Trophoblast cell (in vitro differentiated cells and primary cell): ENCODE measurements around the gene PRR27.
A peak's percentile ranks its signal among the peaks of the same experiment; 100 is the strongest.

Experiments
- DNase-seq, 2 donors: peaks; one replicate each; pipeline ENCODE4 v3.0.0-alpha.2; 2016
- H2AFZ ChIP-seq: 2 replicates; pipeline ENCODE4 v1.6.1; 2013; ENCODE audit warnings: low read length, moderate library complexity, mild to moderate bottlenecking; ENCODE audit not compliant: insufficient read depth, poor library complexity
- H2AK5ac ChIP-seq: 2 replicates; pipeline ENCODE4 v1.6.1; 2013; ENCODE audit warnings: mild to moderate bottlenecking, low read length
- H2BK120ac ChIP-seq: 2 replicates; pipeline ENCODE4 v1.6.1; 2013; ENCODE audit warnings: low read length, mild to moderate bottlenecking, moderate library complexity; ENCODE audit not compliant: insufficient read depth, poor library complexity
- H2BK12ac ChIP-seq: 2 replicates; pipeline ENCODE4 v1.6.1; 2013; ENCODE audit warnings: mild to moderate bottlenecking, low read length, moderate library complexity
- H2BK5ac ChIP-seq: 2 replicates; pipeline ENCODE4 v1.6.1; 2013; ENCODE audit warnings: low read length, low read depth, moderate library complexity, mild to moderate bottlenecking; ENCODE audit not compliant: poor library complexity
- H3K14ac ChIP-seq: 2 replicates; pipeline ENCODE4 v1.6.1; 2013; ENCODE audit warnings: mild to moderate bottlenecking, low read length
- H3K18ac ChIP-seq: 2 replicates; pipeline ENCODE4 v1.6.1; 2013; ENCODE audit warnings: mild to moderate bottlenecking, low read length
- H3K23ac ChIP-seq: 2 replicates; pipeline ENCODE4 v1.6.1; 2013; ENCODE audit warnings: low read length
- H3K27ac ChIP-seq: 2 replicates; pipeline ENCODE4 v1.5.1; 2013; ENCODE audit warnings: low read depth, mild to moderate bottlenecking, inconsistent platforms, low read length, moderate library complexity
- H3K27me3 ChIP-seq: 2 replicates; pipeline ENCODE4 v1.6.1; 2013; ENCODE audit warnings: inconsistent platforms, mild to moderate bottlenecking, low read length, moderate library complexity; ENCODE audit not compliant: insufficient read depth
- H3K36me3 ChIP-seq, 2 experiments: 1 replicate in 1 of 2; 2 replicates in 1 of 2; pipeline ENCODE4 v1.6.1; 2013; ENCODE audit warnings: low read length in 2 of 2, mild to moderate bottlenecking in 2 of 2, moderate library complexity in 1 of 2; ENCODE audit not compliant: insufficient read depth in 2 of 2, control insufficient read depth in 1 of 2
- H3K4ac ChIP-seq: 2 replicates; pipeline ENCODE4 v1.6.1; 2013; ENCODE audit warnings: low read depth, mild to moderate bottlenecking, low read length, moderate library complexity
- H3K4me1 ChIP-seq, 2 experiments: 1 replicate in 1 of 2; 2 replicates in 1 of 2; pipeline ENCODE4 v1.6.1; 2013; ENCODE audit warnings: low read length in 2 of 2, mild to moderate bottlenecking in 2 of 2, moderate library complexity in 1 of 2; ENCODE audit not compliant: insufficient read depth in 2 of 2, control insufficient read depth in 1 of 2
- H3K4me2 ChIP-seq: 2 replicates; pipeline ENCODE4 v1.6.1; 2013; ENCODE audit warnings: inconsistent platforms, mild to moderate bottlenecking, low read length, moderate library complexity
- H3K4me3 ChIP-seq: 2 replicates; pipeline ENCODE4 v1.5.1; 2013; ENCODE audit warnings: mild to moderate bottlenecking, low read depth, low read length, inconsistent platforms
- H3K79me1 ChIP-seq: one replicate; pipeline ENCODE4 v1.6.1; 2013; ENCODE audit warnings: low read length
- H3K79me2 ChIP-seq: 2 replicates; pipeline ENCODE4 v1.6.1; 2013; ENCODE audit warnings: low read length, mild to moderate bottlenecking; ENCODE audit not compliant: control insufficient read depth, insufficient read depth, poor library complexity
- H3K9ac ChIP-seq: 2 replicates; pipeline ENCODE4 v1.6.1; 2013; ENCODE audit warnings: mild to moderate bottlenecking, low read length
- H3K9me3 ChIP-seq: 2 replicates; pipeline ENCODE4 v1.6.1; 2013; ENCODE audit warnings: low read depth, mild to moderate bottlenecking, control low read depth, inconsistent platforms, low read length; ENCODE audit not compliant: insufficient read depth
- H4K12ac ChIP-seq: 2 replicates; pipeline ENCODE4 v1.6.1; 2013; ENCODE audit warnings: low read depth, mild to moderate bottlenecking, low read length, moderate library complexity
- H4K8ac ChIP-seq: 2 replicates; pipeline ENCODE4 v1.6.1; 2013; ENCODE audit warnings: low read depth, mild to moderate bottlenecking, low read length, moderate library complexity
- H4K91ac ChIP-seq: one replicate; pipeline ENCODE4 v1.6.1; 2013; ENCODE audit warnings: low read depth, mild to moderate bottlenecking, low read length, moderate library complexity
- WGBS: extraction: QIAGEN DNeasy Blood & Tissue Kit; methylation state at CpG from one replicate; pipeline ENCODE4 v1.1.7; 2013; ENCODE audit warnings: missing lambda C conversion rate; ENCODE audit not compliant: insufficient read length, insufficient coverage; ENCODE audit errors: extremely low coverage; 5-methylcytosine and 5-hydroxymethylcytosine counted together

PRR27 gene

DNA sequence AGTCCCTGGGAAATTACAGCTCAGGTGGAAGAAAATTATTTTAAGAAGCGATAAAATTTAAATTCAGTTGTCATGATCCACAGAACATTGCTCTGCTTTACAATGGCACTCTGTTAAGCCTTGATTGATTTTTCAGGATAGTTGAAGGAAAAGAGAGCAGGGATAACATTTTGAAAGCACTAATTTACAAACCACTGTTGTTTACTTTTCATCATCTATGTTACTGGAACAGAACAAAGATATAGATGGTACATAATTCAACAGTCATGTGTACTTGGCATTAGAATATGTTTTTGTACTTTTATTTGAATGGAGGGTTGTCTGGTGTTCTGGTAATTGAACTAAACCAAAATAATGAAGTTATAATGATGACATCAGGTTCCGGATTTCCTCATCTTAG lies 38.9 kb downstream of the PRR27 start:
- no peak overlapping the region for H3K4me2 ChIP-seq
- no peak overlapping the region for H2AFZ ChIP-seq
- H3K79me1 ChIP-seq, result no peaks in the 10 kb centered on the region
- no peaks in the 10 kb centered on the region for H3K36me3 ChIP-seq
- H2BK5ac ChIP-seq, result no peak overlapping the region
- no peaks in the 10 kb centered on the region for H3K79me2 ChIP-seq
- no peak overlapping the region for H3K23ac ChIP-seq
- no peak overlapping the region for H2BK120ac ChIP-seq
- H2BK12ac ChIP-seq, result no peak overlapping the region
- no peak overlapping the region for H4K12ac ChIP-seq
- no peak overlapping the region for H3K4me3 ChIP-seq
- no peak overlapping the region for H2AK5ac ChIP-seq
- H3K4ac ChIP-seq, result no peak overlapping the region
- no peak overlapping the region for H3K9ac ChIP-seq
- no peaks in the 10 kb centered on the region for H3K4me1 ChIP-seq
- no peak overlapping the region for H3K27ac ChIP-seq
- DNase-seq, result no peak
- no peak overlapping the region for H4K91ac ChIP-seq
- H3K18ac ChIP-seq, result no peak overlapping the region
- no peaks in the 10 kb centered on the region for H3K27me3 ChIP-seq
- no peak overlapping the region for H4K8ac ChIP-seq
- WGBS, result no CpG with 5 or more reads among the region's 2 CpGs
- H3K9me3 ChIP-seq, result no peaks in the 10 kb centered on the region
- no peak overlapping the region for H3K14ac ChIP-seq

DNA sequence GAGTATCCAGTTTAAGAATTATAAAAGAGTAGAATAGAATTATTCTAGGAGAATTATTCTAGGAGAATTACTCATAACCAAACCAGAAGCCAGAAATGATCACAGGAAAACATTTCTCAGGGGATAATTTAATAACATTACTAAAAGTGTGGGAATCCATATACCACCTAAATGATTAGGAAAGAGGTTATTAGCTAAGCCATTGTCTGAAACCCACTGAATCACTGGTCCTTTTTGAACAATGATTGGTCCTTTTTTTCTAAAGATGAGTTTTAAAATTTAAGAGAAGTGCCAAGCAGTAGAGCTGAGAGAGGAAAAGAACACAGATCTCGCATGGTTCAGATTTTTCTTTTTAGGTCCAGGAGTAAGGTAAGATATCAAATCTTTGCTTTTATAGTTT lies 41.4 kb downstream of the PRR27 start, which contains the start of gene ODAM:
ODAM (plus strand) TSS at position 301 of the 400 bp plus-strand sequence. CDS start 819 bp downstream, outside the sequence.
- Histone ChIP-seq H2BK12ac (no peak within 1 kb of the TSS), H2BK5ac (no peak within 1 kb of the TSS), H3K4me2 (no peak within 1 kb of the TSS), H3K14ac (no peak within 1 kb of the TSS), H3K79me2 (no peaks in the 10 kb centered on the region), H2AFZ (no peak within 1 kb of the TSS), H4K12ac (no peak within 1 kb of the TSS), H3K4me1 (peaks cover 0 to 2% of the 10 kb centered on the region in 2 experiments), H3K79me1 (no peaks in the 10 kb centered on the region), H3K4ac (no peak within 1 kb of the TSS), H3K27ac (no peak within 1 kb of the TSS), H3K23ac (no peak within 1 kb of the TSS), H3K9ac (no peak within 1 kb of the TSS), H4K91ac (no peak within 1 kb of the TSS), H3K36me3 (no peaks in the 10 kb centered on the region), H2AK5ac (no peak within 1 kb of the TSS), H3K18ac (no peak within 1 kb of the TSS), H4K8ac (no peak within 1 kb of the TSS), H3K27me3 (no peaks in the 10 kb centered on the region), H3K9me3 (no peaks in the 10 kb centered on the region), H3K4me3 (no peak within 1 kb of the TSS), H2BK120ac (no peak within 1 kb of the TSS)
- WGBS, result no CpG with 5 or more reads among the region's 1 CpG
- no peak for DNase-seq

DNA sequence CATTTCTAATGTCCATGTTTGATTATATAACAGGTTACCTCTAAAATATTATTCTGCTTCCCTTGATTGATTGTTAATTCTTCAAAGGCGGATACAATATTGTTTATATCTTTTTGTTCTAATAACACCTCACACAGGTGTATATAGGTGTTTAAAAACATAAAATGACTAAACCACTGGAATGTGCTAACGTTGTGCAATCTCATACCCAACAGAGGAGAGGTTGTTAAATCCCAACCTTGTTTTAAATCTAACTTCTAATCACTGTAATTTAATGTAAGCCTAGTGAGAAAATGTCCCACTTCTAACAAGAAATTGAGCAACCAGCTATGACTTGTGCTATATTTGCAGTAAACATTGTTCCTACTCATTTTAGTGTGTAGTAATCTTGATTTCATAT lies 42.8 kb downstream of the PRR27 start:
- no peak overlapping the region for H4K91ac ChIP-seq
- no peak overlapping the region for H2AK5ac ChIP-seq
- no peaks in the 10 kb centered on the region for H3K27me3 ChIP-seq
- H3K27ac ChIP-seq, result no peak overlapping the region
- no peak overlapping the region for H2BK5ac ChIP-seq
- no peaks in the 10 kb centered on the region for H3K79me1 ChIP-seq
- no peak overlapping the region for H2BK12ac ChIP-seq
- DNase-seq, result peak in 1 of 2 donors; percentile 57
- WGBS, result no CpG with 5 or more reads among the region's 2 CpGs
- no peak overlapping the region for H4K12ac ChIP-seq
- no peak overlapping the region for H3K18ac ChIP-seq
- no peaks in the 10 kb centered on the region for H3K9me3 ChIP-seq
- no peak overlapping the region for H3K4me2 ChIP-seq
- H3K14ac ChIP-seq, result no peak overlapping the region
- no peak overlapping the region for H4K8ac ChIP-seq
- H2AFZ ChIP-seq, result no peak overlapping the region
- no peak overlapping the region for H2BK120ac ChIP-seq
- no peaks in the 10 kb centered on the region for H3K79me2 ChIP-seq
- no peak overlapping the region for H3K4ac ChIP-seq
- H3K4me1 ChIP-seq, result peaks cover 0 to 2% of the 10 kb centered on the region in 2 experiments
- no peak overlapping the region for H3K9ac ChIP-seq
- H3K23ac ChIP-seq, result no peak overlapping the region
- H3K36me3 ChIP-seq, result no peaks in the 10 kb centered on the region
- H3K4me3 ChIP-seq, result no peak overlapping the region

DNA sequence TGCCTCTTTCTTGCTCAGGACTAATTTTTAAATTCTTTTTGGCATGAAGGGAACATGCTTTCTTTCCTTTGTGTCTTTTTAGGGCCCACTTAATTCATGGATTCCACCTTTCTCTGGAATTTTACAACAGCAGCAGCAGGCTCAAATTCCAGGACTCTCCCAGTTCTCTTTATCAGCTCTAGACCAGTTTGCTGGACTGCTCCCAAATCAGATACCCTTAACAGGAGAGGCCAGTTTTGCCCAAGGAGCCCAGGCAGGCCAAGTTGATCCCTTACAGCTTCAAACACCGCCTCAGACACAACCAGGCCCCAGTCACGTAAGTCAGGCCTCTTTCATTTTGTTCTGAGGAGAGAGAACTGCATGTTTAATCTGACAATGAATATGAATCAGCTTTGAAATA lies 43.8 kb downstream of the PRR27 start:
- H3K27me3 ChIP-seq, result no peaks in the 10 kb centered on the region
- H3K4ac ChIP-seq, result no peak overlapping the region
- H3K18ac ChIP-seq, result no peak overlapping the region
- H2BK5ac ChIP-seq, result no peak overlapping the region
- no peak overlapping the region for H2AK5ac ChIP-seq
- H3K14ac ChIP-seq, result no peak overlapping the region
- H4K12ac ChIP-seq, result no peak overlapping the region
- peak; percentile 68 to 72 for DNase-seq
- no peaks in the 10 kb centered on the region for H3K79me2 ChIP-seq
- no peak overlapping the region for H3K9ac ChIP-seq
- no peak overlapping the region for H3K23ac ChIP-seq
- H3K4me1 ChIP-seq, result peaks cover 0 to 2% of the 10 kb centered on the region in 2 experiments
- no peak overlapping the region for H3K4me3 ChIP-seq
- H3K9me3 ChIP-seq, result no peaks in the 10 kb centered on the region
- no peak overlapping the region for H2BK120ac ChIP-seq
- WGBS, result no CpG with 5 or more reads among the region's 2 CpGs
- H4K8ac ChIP-seq, result no peak overlapping the region
- no peak overlapping the region for H3K4me2 ChIP-seq
- H3K79me1 ChIP-seq, result no peaks in the 10 kb centered on the region
- H3K27ac ChIP-seq, result peak overlapping the region; percentile 22
- H2AFZ ChIP-seq, result no peak overlapping the region
- H4K91ac ChIP-seq, result no peak overlapping the region
- H2BK12ac ChIP-seq, result no peak overlapping the region
- no peaks in the 10 kb centered on the region for H3K36me3 ChIP-seq
